Skeletal muscle tissue (tissue), 4 donors: ENCODE measurements around the gene CGB1. TPM values are rescaled to one million over a fixed set of nuclear protein-coding genes. Genes with fewer than 3 reads are reported as not detected.
"Not testable (repeated sequence)": the region's sequence is repeated elsewhere in the genome, so short reads cannot be mapped to it uniquely, and the experiment has no call there.

Experiments
- H3K27ac ChIP-seq: one replicate; pipeline ENCODE4 v1.7.0; 2013; ENCODE audit warnings: mild to moderate bottlenecking, low read depth, low read length, inconsistent platforms
- H3K27me3 ChIP-seq, 3 donors: one replicate each; pipeline ENCODE4 v1.7.0; 2013; ENCODE audit warnings: low read length in 3 of 3; ENCODE audit not compliant: control insufficient read depth in 3 of 3, insufficient read depth in 3 of 3
- H3K36me3 ChIP-seq, 3 donors: one replicate each; pipeline ENCODE4 v1.7.0; 2013; ENCODE audit warnings: low read length in 3 of 3; ENCODE audit not compliant: control insufficient read depth in 3 of 3, insufficient read depth in 3 of 3
- H3K4me1 ChIP-seq, 3 donors: one replicate each; pipeline ENCODE4 v1.7.0; 2013; ENCODE audit warnings: low read length in 3 of 3, mild to moderate bottlenecking in 3 of 3; ENCODE audit not compliant: control insufficient read depth in 3 of 3, insufficient read depth in 3 of 3
- H3K4me3 ChIP-seq, 3 donors: one replicate each; pipeline ENCODE4 v1.7.0; 2013; ENCODE audit warnings: low read length in 3 of 3
- H3K9ac ChIP-seq, 3 donors: one replicate each; pipeline ENCODE4 v1.7.0; 2013; ENCODE audit warnings: low read length in 3 of 3, mild to moderate bottlenecking in 3 of 3, moderate library complexity in 2 of 3, low read depth in 1 of 3
- H3K9me3 ChIP-seq, 3 donors: one replicate each; pipeline ENCODE4 v1.7.0; 2013; ENCODE audit warnings: low read length in 3 of 3; ENCODE audit not compliant: control insufficient read depth in 3 of 3
- total RNA-seq: library from RNA; depleted of rRNA; stranded (reverse); fragments of >200 nt; gene quantifications from one replicate; pipeline ENCODE4 v1.2.3, GENCODE V29; 2014
- donor health status: Osteomylitis.

CGB1 gene
- total RNA-seq, 1 donor from 2014 or later, result not detected

- no peaks in the 10 kb centered on the region for H3K9me3 ChIP-seq
- H3K4me3 ChIP-seq, result no peak overlapping the region
- H3K9ac ChIP-seq, result no peak overlapping the region
- H3K4me1 ChIP-seq, result peaks cover 15 to 28% (median 20%) of the 10 kb centered on the region in 3 donors
- H3K36me3 ChIP-seq, result no peaks in the 10 kb centered on the region
- no peak overlapping the region for H3K27ac ChIP-seq
- peaks cover 0 to 13% (median 0%) of the 10 kb centered on the region in 3 donors for H3K27me3 ChIP-seq
Observed at GRCh38 chr19:49059053-49059452, 22.4 kb upstream of the CGB1 start.

- peaks cover 0 to 8% (median 0%) of the 10 kb centered on the region in 3 donors for H3K27me3 ChIP-seq
- no peaks in the 10 kb centered on the region for H3K36me3 ChIP-seq
- H3K27ac ChIP-seq, result no peak overlapping the region
- H3K4me3 ChIP-seq, result peak overlapping the region in 1 of 3 donors; percentile 32
- no peaks in the 10 kb centered on the region for H3K9me3 ChIP-seq
- H3K9ac ChIP-seq, result peak overlapping the region in 1 of 3 donors; percentile 16
- H3K4me1 ChIP-seq, result peaks cover 15 to 27% (median 20%) of the 10 kb centered on the region in 3 donors
Observed at GRCh38 chr19:49058562-49058961, 21.9 kb upstream of the CGB1 start.

- Histone ChIP-seq H3K4me1 (peaks cover 15 to 27% (median 20%) of the 10 kb centered on the region in 3 donors), H3K27me3 (peaks cover 0 to 7% (median 0%) of the 10 kb centered on the region in 3 donors), H3K9ac (peak within 1 kb of the TSS; percentile 70 to 87 (median 77)), H3K36me3 (no peaks in the 10 kb centered on the region), H3K9me3 (no peaks in the 10 kb centered on the region), H3K27ac (no peak within 1 kb of the TSS), H3K4me3 (peak within 1 kb of the TSS; percentile 66 to 81 (median 70))
Observed at GRCh38 chr19:49057636-49058234, 21.0 kb upstream of the CGB1 start, which contains the start of gene CGB7. CGB7 (minus strand) TSS chr19:49057749; CDS start chr19:49055375, 2,374 bp downstream.

- Histone ChIP-seq H3K4me1 (peaks cover 15 to 27% (median 20%) of the 10 kb centered on the region in 3 donors), H3K9ac (peak overlapping the region; percentile 70 to 87 (median 77)), H3K4me3 (peak overlapping the region; percentile 66 to 81 (median 70))
- H3K27ac ChIP-seq, H3K36me3 ChIP-seq, H3K27me3 ChIP-seq, H3K9me3 ChIP-seq: not testable (repeated sequence)
Observed at GRCh38 chr19:49056902-49057596, 20.4 kb upstream of the CGB1 start.

- peaks cover 15 to 27% (median 20%) of the 10 kb centered on the region in 3 donors for H3K4me1 ChIP-seq
- H3K9me3 ChIP-seq, result no peaks in the 10 kb centered on the region
- peaks cover 0 to 5% (median 0%) of the 10 kb centered on the region in 3 donors for H3K27me3 ChIP-seq
- H3K27ac ChIP-seq, result no peak overlapping the region
- peak overlapping the region; percentile 66 to 81 (median 70) for H3K4me3 ChIP-seq
- peak overlapping the region; percentile 70 to 87 (median 77) for H3K9ac ChIP-seq
- H3K36me3 ChIP-seq, result no peaks in the 10 kb centered on the region
Observed at GRCh38 chr19:49056101-49056901, 19.6 kb upstream of the CGB1 start.

GRCh38 chr19:49050376-49051033, 13.8 kb upstream of the CGB1 start:
- H3K4me1 ChIP-seq, H3K9me3 ChIP-seq, H3K27ac ChIP-seq, H3K4me3 ChIP-seq, H3K36me3 ChIP-seq, H3K27me3 ChIP-seq, H3K9ac ChIP-seq: not testable (repeated sequence)

GRCh38 chr19:49049834-49050233, 13.1 kb upstream of the CGB1 start:
- not testable (repeated sequence) for H3K27me3 ChIP-seq, H3K27ac ChIP-seq, H3K36me3 ChIP-seq, H3K4me1 ChIP-seq, H3K9me3 ChIP-seq, H3K9ac ChIP-seq, H3K4me3 ChIP-seq

GRCh38 chr19:49049011-49049410, 12.3 kb upstream of the CGB1 start, which contains the start of gene CGB8:
CGB8 (minus strand) TSS chr19:49049111; CDS start chr19:49048739, 372 bp downstream.
- H3K4me3 ChIP-seq, H3K27me3 ChIP-seq: not testable (repeated sequence)

GRCh38 chr19:49043548-49043947, 6.9 kb upstream of the CGB1 start, which contains the start of gene CGB5:
CGB5 (plus strand) TSS chr19:49043848; CDS start chr19:49044210, 362 bp downstream.
- H3K27ac ChIP-seq, H3K9ac ChIP-seq, H3K4me3 ChIP-seq, H3K9me3 ChIP-seq, H3K4me1 ChIP-seq, H3K36me3 ChIP-seq, H3K27me3 ChIP-seq: not testable (repeated sequence)

More at GRCh38 chr19:49049011-49049410, 12.3 kb upstream of the CGB1 start, which contains the start of gene CGB8:
- H3K9me3 ChIP-seq, H3K36me3 ChIP-seq, H3K9ac ChIP-seq, H3K27ac ChIP-seq, H3K4me1 ChIP-seq: not testable (repeated sequence)
